GM12878 (cell line): ENCODE measurements around the gene DLST. TPM values are rescaled to one million over a fixed set of nuclear protein-coding genes. Genes with fewer than 3 reads are reported as not detected.

ENCODE experiments used
- ATAC-seq: fragments of 200-7000 bp; cut with Tn5 transposase; 3 replicates; pipeline ENCODE4 v1.9.1; 2020; ENCODE audit warnings: mild to moderate bottlenecking, moderate library complexity
- BruUV-seq: library from RNA; stranded (reverse); fragments of 400-500 nt; replicated peaks from 2 replicates; lab custom pipeline; 2021; lab: Mats Ljungman, UMichigan
- CTCF ChIA-PET: fragments of 300-600 bp; sonication (Branson Sonifier 250); formaldehyde crosslinking; extraction: SDS; loops from one replicate; lab custom pipeline; 2021; ENCODE audit warnings: inconsistent platforms; lab: Yijun Ruan, JAX
- POLR2A ChIA-PET: fragments of 350-600 bp; formaldehyde crosslinking; extraction: SDS; loops from one replicate; lab custom pipeline; 2021; ENCODE audit warnings: inconsistent platforms; lab: Charles Lee
- RAD21 ChIA-PET: fragments of 300-600 bp; sonication (Branson Sonifier 250); formaldehyde crosslinking; loops from one replicate; lab custom pipeline; 2023; ENCODE audit warnings: antibody characterized with exemption; ENCODE audit not compliant: unreplicated experiment; lab: Charles Lee
- SMC1A ChIA-PET: fragments of 300-600 bp; sonication (Branson Sonifier 250); formaldehyde crosslinking; loops from one replicate; lab custom pipeline; 2023; ENCODE audit not compliant: unreplicated experiment, uncharacterized antibody; lab: Charles Lee
- DNase-seq: peaks from one replicate; pipeline ENCODE4 v3.0.0-alpha.2; 2011; ENCODE audit warnings: low read depth, low spot score
- FAIRE-seq: peaks from 3 replicates; lab custom pipeline; 2011; peaks lifted over from hg19 to GRCh38; lab: Jason Lieb, UNC
- H2AFZ ChIP-seq: 2 replicates; pipeline ENCODE4 v1.6.0; 2011; ENCODE audit warnings: low read depth, low read length, control low read depth; ENCODE audit not compliant: control insufficient read depth
- H3K27ac ChIP-seq: 2 replicates; pipeline ENCODE4 v1.5.1; 2011; ENCODE audit warnings: control low read depth; ENCODE audit not compliant: control insufficient read depth, insufficient read depth
- H3K27me3 ChIP-seq, 2 experiments: replicated peaks in 1 of 2; 2 replicates each; pipeline versions ENCODE4 v1.6.0 to v1.6.1; 2011; ENCODE audit warnings: low read length in 1 of 2; ENCODE audit not compliant: control insufficient read depth in 2 of 2, insufficient read depth in 2 of 2
- H3K36me3 ChIP-seq, 2 experiments: 2 replicates each; pipeline ENCODE4 v1.5.1; 2011; ENCODE audit warnings: low read length in 1 of 2; ENCODE audit not compliant: control insufficient read depth in 2 of 2, insufficient read depth in 2 of 2
- H3K4me1 ChIP-seq: 2 replicates; pipeline ENCODE4 v1.6.1; 2011; ENCODE audit warnings: mild to moderate bottlenecking, low read length, moderate library complexity, mixed read lengths; ENCODE audit not compliant: control insufficient read depth, insufficient read depth
- H3K4me2 ChIP-seq: 2 replicates; pipeline ENCODE4 v1.6.0; 2011; ENCODE audit warnings: control low read depth; ENCODE audit not compliant: control insufficient read depth, insufficient read depth
- H3K4me3 ChIP-seq: fragments of 200-600 bp; sonication (generic); 2 replicates; pipeline ENCODE4 v1.5.1; 2016
- H3K79me2 ChIP-seq: 2 replicates; pipeline ENCODE4 v1.6.0; 2011; ENCODE audit warnings: low read length; ENCODE audit not compliant: control insufficient read depth, insufficient read depth
- H3K9ac ChIP-seq: 2 replicates; pipeline ENCODE4 v1.8.0; 2011; ENCODE audit warnings: low read length, control low read depth, mixed read lengths; ENCODE audit not compliant: control insufficient read depth, insufficient read depth
- H3K9me3 ChIP-seq: replicated peaks from 3 replicates; pipeline ENCODE4 v1.5.1; 2011; ENCODE audit warnings: mild to moderate bottlenecking, low read length; ENCODE audit not compliant: control insufficient read depth, insufficient read depth
- H4K20me1 ChIP-seq: 2 replicates; pipeline ENCODE4 v1.6.0; 2011; ENCODE audit not compliant: control insufficient read depth, insufficient read depth
- BCL11A ChIP-seq: IDR thresholded peaks from 2 replicates; pipeline ENCODE4 v1.6.1; 2011; ENCODE audit warnings: low read depth, low read length
- EGR1 ChIP-seq, 2 experiments: IDR thresholded peaks; 1 replicate in 1 of 2; 2 replicates in 1 of 2; pipeline ENCODE4 v1.6.1; 2011 to 2012; ENCODE audit warnings: low read depth in 2 of 2, low read length in 2 of 2, borderline replicate concordance in 1 of 2, mild to moderate bottlenecking in 1 of 2, moderate library complexity in 1 of 2
- EZH2 ChIP-seq: IDR thresholded peaks from 2 replicates; pipeline ENCODE4 v1.6.1; 2012; ENCODE audit warnings: low read depth, mild to moderate bottlenecking, control low read depth, inconsistent platforms, low read length, borderline replicate concordance; ENCODE audit not compliant: control insufficient read depth
- MYC ChIP-seq: IDR thresholded peaks from 2 replicates; pipeline ENCODE4 v1.6.1; 2011; ENCODE audit warnings: mild to moderate bottlenecking, low read length, moderate library complexity, inconsistent platforms; ENCODE audit not compliant: insufficient read depth, insufficient replicate concordance, insufficient read length, severe bottlenecking
- PKNOX1 ChIP-seq: fragments of 450-650 bp; IDR thresholded peaks from 2 replicates; pipeline ENCODE4 v1.6.1; 2016; ENCODE audit warnings: mild to moderate bottlenecking
- PML ChIP-seq: IDR thresholded peaks from 2 replicates; pipeline ENCODE4 v1.6.1; 2012; ENCODE audit warnings: low read length, inconsistent platforms
- ZSCAN29 ChIP-seq: fragments of 450-650 bp; IDR thresholded peaks from 2 replicates; pipeline ENCODE4 v1.6.1; 2017; ENCODE audit warnings: mild to moderate bottlenecking, moderate library complexity
- WGBS: methylation state at CpG from one replicate; pipeline ENCODE4 v1.1.6; 2016; ENCODE audit warnings: low lambda C conversion rate; ENCODE audit not compliant: insufficient replicate concordance, insufficient coverage; ENCODE audit errors: missing lambda C conversion rate; 5-methylcytosine and 5-hydroxymethylcytosine counted together
- in situ Hi-C: fragments of 300-500 bp; cut with MboI; formaldehyde crosslinking; loops from 9 replicates; pipeline ENCODE4 v1.14.3; 2018; ENCODE audit warnings: mixed read lengths
- intact Hi-C: fragments of 100-400 bp; cut with micrococcal nuclease; formaldehyde crosslinking; loops from one replicate; pipeline ENCODE4 v1.14.2; 2022; ENCODE audit not compliant: unreplicated experiment
- polyA plus RNA-seq, 11 experiments: library from polyadenylated mRNA; depleted of rRNA in 4 of 11; unstranded in 6 of 11; stranded (reverse) in 5 of 11; fragments of >200 nt; fragmentation: Nextera tagmentation in 4 of 11; fragmentation: Illumina TruSeq in 1 of 11; extraction: Ambion mirVana in 4 of 11; extraction: Trizol in 1 of 11; gene quantifications; 1 replicate in 1 of 11; 2 replicates in 10 of 11; pipeline versions ENCODE4 v1.2.1 to v1.2.3, GENCODE V29; 2011 to 2016; ENCODE audit warnings: inconsistent platforms in 2 of 11, missing spikeins in 2 of 11, low read depth in 1 of 11
- total RNA-seq, 4 experiments: library from RNA; depleted of rRNA in 3 of 4; stranded (reverse); fragments of >200 nt in 3 of 4; fragmentation: Illumina TruSeq in 1 of 4; extraction: Trizol in 1 of 4; gene quantifications; 2 replicates each; pipeline versions ENCODE4 v1.2.1 to v1.2.3, GENCODE V29; 2013 to 2021

The DLST gene
- total and polyA plus RNA-seq, 10 of the 15 experiments (the other 5 are each of a cell fraction or from before 2014, with no cell fraction given), result 2.9 to 141 (median 67.7) TPM

GRCh38 chr14:74866708-74867389 lies 14.9 kb upstream of the DLST start:
- no peak overlapping the region for H3K4me3 ChIP-seq
- H3K4me1 ChIP-seq, result no peaks in the 10 kb centered on the region
- intact Hi-C loops (loop anchor here (10.0 kb wide), 1 partner anchor 428 kb away; no protein-coding TSS in a partner anchor), in situ Hi-C loops (no loop called here)
- H3K9me3 ChIP-seq, result no peaks in the 10 kb centered on the region
- H3K27me3 ChIP-seq, result no peaks in the 10 kb centered on the region; a peak in 1 of 4 replicates
- H4K20me1 ChIP-seq, result no peaks in the 10 kb centered on the region
- TF ChIP-seq ZSCAN29 (no peak), PKNOX1 (no peak), MYC (no peak)
- H3K27ac ChIP-seq, result no peak overlapping the region
- H3K9ac ChIP-seq, result no peak overlapping the region
- ATAC-seq (no peak), FAIRE-seq (no peak), DNase-seq (no peak)
- ChIA-PET SMC1A (interaction anchor here (1.3 to 1.7 kb wide), 2 partner anchors 17 to 38 kb away, joined by 3 to 5 read pairs; no protein-coding TSS in a partner anchor), POLR2A (no interaction called here), CTCF (interaction anchor here (1.0 to 20.7 kb wide), 5 partner anchors 8 to 221 kb away, joined by 3 to 289 read pairs (median 8); no protein-coding TSS in a partner anchor), RAD21 (interaction anchor here (2.3 kb wide), 1 partner anchor 39 kb away, joined by 7 read pairs; no protein-coding TSS in a partner anchor)
- H3K4me2 ChIP-seq, result no peak overlapping the region
- 95% methylated on average over 3 of the region's 3 CpGs for WGBS
- no peak overlapping the region for H2AFZ ChIP-seq
- no TSS peak for BruUV-seq
- H3K79me2 ChIP-seq, result no peaks in the 10 kb centered on the region
- no peaks in the 10 kb centered on the region for H3K36me3 ChIP-seq

- Histone ChIP-seq H3K4me3 (no peak overlapping the region), H3K79me2 (no peaks in the 10 kb centered on the region), H4K20me1 (no peaks in the 10 kb centered on the region), H3K9me3 (no peaks in the 10 kb centered on the region), H3K27ac (no peak overlapping the region), H3K4me2 (no peak overlapping the region), H3K27me3 (no peaks in the 10 kb centered on the region; a peak in 1 of 4 replicates), H3K36me3 (no peaks in the 10 kb centered on the region), H3K4me1 (no peaks in the 10 kb centered on the region), H3K9ac (no peak overlapping the region), H2AFZ (no peak overlapping the region)
- TF ChIP-seq PML (no peak), BCL11A (no peak), EZH2 (no peak), ZSCAN29 (no peak), EGR1 (IDR thresholded peaks at IDR 0.05; ENCODE audit: borderline replicate concordance in 1 of 2, low read depth in 2 of 2, low read length in 2 of 2) (no peak)
- WGBS, result under 1% methylated on average over 5 of the region's 5 CpGs
- ChIA-PET SMC1A (interaction anchor here (1.3 kb wide), 1 partner anchor 18 kb away, joined by 3 read pairs; no protein-coding TSS in a partner anchor), RAD21 (interaction anchor here (2.3 kb wide), 1 partner anchor 38 kb away, joined by 7 read pairs; no protein-coding TSS in a partner anchor), CTCF (interaction anchor here (1.0 to 20.7 kb wide), 6 partner anchors 9 to 259 kb away, joined by 3 to 289 read pairs (median 8); no protein-coding TSS in a partner anchor), POLR2A (no interaction called here)
- intact Hi-C loops, result loop anchor here (10.0 kb wide), 1 partner anchor 427 kb away; no protein-coding TSS in a partner anchor
- DNase-seq (no peak), FAIRE-seq (peak; percentile 18), ATAC-seq (peak; percentile 32; the same call in 1 of the 3 replicates)
- no TSS peak for BruUV-seq
- in situ Hi-C loops, result no loop called here
Measured at GRCh38 chr14:74867673-74868072, 14.0 kb upstream of the DLST start.
